GM18498 (cell line): Measurements from ENCODE around the gene MVB12B.

Source experiments
- ATAC-seq: cut with Tn5 transposase; IDR thresholded peaks from one replicate; pipeline ENCODE4 v1.9.1; 2021; ENCODE audit warnings: mild to moderate bottlenecking, moderate library complexity; ENCODE audit not compliant: unreplicated experiment

Gene MVB12B

DNA sequence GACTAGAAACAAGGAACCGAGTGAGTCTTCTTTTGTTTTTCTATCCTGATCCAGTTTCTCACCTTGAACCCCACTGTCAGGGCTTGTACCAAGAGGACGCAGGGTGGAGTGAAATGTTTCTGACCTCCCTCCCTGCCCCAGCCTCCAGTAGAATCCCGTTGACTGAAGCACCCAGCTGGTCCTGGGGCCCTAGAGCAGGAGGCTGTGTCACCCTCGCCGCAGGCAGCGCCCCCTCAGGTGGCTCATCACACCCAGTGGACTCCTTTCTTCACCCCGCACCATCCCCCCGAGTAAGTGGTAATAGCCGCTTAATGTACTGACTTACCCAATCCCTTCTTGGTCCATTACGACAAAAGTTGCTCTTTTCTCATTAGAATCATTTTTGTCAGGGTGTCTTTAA lies 53.8 kb downstream of the MVB12B start:
- no peak for ATAC-seq

DNA sequence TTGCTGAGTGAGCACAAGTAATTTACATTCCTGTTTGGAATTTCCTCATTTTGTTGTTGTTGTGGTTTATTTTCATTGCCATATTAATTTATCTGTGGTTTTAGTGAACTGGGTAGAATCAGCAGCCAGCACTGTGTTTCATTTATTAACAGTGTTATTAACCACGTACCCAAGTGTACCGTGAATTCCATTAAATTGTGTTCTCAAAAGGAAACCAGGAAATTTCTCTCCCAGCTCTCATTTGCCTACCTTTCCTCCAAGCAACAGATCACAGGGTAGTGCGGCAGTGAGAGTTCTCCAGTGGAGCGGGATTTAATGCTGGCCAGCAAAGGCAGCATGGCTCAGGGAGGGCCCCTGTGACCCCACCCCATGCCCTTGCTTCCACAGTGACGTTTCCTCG lies 54.6 kb downstream of the MVB12B start:
- ATAC-seq: no peak

GRCh38 chr9:126383406-126384046 lies 56.9 kb downstream of the MVB12B start:
- no peak for ATAC-seq

- no peak for ATAC-seq
Measured at GRCh38 chr9:126384926-126385325, 58.3 kb downstream of the MVB12B start.

- ATAC-seq: no peak
Measured at GRCh38 chr9:126386088-126386487, 59.5 kb downstream of the MVB12B start.

GRCh38 chr9:126386776-126387175 lies 60.1 kb downstream of the MVB12B start:
- no peak for ATAC-seq

DNA sequence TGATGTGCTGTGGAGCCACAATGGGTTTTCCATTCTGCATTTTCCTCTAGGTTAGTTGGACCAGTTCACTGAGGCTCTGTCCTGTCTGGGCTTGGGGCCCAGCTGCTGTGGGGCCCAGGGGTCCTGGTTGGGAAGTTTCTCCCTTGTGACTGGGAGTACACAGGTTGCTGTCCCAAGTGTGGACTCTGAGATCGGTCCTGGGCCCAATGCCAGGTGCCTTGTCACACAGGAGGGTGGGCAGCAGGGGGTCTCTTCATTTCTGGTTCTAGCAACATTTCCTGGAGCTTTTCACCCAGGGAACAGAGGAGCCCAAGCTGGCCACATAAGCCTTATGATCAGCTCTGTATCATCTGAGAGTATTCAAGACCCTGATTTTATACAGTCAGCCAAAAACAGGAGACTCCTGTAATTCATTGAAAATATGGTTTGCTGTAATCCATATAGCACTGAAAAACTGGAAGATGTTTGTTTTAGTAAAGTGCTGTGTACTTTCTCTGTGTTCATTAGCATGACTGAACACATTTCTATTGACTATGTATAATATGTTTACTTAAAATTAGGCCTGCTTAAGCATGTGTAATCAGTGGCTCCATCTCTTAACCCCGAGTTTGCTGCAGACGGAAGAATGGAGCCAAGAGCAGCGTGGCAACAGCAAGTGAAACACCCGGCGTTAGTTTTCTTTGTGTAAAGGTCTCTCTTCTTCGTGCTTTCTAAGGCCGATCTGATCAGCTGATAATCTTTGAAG lies 62.5 kb downstream of the MVB12B start:
- ATAC-seq: no peak

- ATAC-seq: no peak
Measured at GRCh38 chr9:126389992-126390391, 63.4 kb downstream of the MVB12B start.

GRCh38 chr9:126390923-126391322 lies 64.3 kb downstream of the MVB12B start:
- no peak for ATAC-seq

DNA sequence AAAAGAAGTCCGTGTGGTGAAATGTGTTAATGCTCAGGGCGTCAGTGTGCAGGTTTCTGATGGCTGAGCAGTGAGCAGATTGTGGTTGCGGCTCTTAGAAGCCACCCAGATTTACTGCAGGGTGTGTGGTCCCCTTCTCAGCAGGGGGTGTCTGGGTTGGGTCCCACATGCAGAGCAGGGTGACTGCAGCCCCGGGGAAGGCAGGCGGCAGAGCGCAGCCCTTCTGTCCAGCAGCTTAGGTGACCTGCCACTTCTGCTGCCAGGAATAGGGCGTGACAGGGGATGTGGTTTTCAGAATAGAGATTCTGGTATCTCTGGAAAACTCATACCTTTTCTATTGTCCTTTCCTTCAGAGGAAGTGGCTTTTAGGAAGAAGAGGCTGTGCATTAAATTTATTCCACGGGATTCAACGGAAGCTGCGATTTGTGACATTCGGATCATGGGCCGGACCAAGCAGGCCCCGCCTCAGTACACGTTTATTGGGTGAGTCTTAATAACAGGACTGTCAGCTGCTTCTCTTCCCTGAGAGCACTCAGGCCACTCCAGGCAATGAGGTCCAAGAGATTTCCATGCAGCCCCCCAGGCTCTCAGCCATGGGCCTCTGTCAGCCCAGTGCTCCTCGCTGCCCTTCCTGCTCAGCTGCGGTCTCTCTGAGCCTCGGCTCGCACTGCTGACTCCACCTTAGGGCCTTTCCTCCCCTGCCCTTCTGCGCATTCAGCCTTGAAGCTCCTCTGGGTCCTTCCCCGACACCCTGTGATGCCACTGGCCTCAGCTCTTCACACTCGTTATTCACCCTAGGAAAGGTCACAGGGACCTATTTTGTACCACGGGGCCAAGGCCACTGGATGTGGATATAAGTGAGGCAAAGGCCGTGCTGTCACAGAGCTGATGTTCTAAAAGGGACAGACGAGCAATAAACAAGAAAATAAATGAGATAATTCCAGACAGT lies 65.4 kb downstream of the MVB12B start:
- ATAC-seq: no peak

DNA sequence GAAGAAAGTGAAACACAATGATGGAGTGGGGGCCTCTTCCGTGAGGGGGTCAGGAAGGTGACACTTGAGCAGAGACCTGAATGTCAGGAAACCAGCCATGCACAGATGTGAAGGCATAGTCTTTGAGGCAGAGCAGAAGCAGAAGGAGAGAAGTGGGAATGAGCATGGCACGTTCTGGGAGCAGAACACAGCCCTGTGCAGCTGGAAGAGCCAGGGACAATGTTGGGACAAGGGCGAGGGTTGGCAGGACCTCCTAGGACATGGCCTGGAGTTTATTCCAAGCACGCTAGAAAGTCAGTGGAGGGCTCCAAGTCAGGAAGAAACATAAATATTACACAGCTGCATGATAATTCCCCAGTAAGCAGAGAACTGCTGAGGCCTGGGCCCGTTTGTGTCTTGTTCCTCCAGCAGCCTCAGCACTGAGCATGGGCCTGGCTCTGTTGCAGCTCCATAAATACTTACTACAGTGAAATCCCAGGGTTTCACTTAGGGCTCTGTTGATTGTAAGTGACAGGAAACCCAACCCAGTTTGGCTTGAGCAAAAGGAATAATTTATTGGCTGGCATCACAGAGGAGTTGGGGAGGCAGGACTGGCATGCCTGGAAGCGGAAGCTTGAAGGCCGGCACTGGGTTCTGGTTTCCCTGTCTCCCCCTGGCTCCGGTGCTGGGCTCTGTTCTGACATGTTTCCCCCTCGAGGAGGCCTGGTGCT lies 66.2 kb downstream of the MVB12B start:
- ATAC-seq: no peak

- ATAC-seq: no peak
Measured at GRCh38 chr9:126393876-126394275, 67.2 kb downstream of the MVB12B start.

GRCh38 chr9:126394802-126395201 lies 68.2 kb downstream of the MVB12B start:
- no peak for ATAC-seq

DNA sequence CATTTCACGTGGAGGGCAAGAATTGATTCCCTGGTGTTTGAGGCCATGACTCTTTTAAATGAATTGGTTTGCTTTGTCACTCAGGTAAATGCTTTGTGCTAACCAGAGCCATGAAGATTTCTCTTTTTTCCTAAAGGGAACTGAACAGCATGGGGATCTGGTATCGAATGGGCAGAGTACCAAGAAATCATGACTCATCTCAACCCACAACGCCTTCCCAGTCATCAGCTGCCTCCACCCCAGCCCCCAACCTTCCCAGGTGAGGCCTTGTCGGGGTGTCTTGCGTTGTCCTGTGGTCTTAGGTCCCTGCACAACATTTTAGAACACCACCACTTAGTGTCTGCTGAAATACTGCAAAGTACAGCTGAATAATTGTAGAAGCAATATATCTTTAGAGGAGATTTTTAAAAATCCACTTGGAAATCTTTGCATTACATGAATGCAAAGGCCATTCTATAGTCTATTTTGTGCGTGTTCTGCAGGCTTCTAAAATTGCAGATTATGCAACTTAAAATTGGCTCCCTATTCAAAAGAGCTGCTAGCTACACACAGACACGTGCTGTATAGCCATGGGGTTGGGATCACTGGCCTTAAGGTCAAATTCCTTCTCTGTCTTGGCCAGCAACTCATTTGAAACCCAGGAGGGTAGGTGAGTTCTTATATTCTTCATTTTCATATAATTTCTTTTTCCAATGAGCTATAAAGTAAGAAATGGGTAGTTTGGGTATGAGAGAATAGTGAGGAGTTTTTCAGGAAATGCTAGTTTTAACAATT lies 69.0 kb downstream of the MVB12B start:
- ATAC-seq: no peak

DNA sequence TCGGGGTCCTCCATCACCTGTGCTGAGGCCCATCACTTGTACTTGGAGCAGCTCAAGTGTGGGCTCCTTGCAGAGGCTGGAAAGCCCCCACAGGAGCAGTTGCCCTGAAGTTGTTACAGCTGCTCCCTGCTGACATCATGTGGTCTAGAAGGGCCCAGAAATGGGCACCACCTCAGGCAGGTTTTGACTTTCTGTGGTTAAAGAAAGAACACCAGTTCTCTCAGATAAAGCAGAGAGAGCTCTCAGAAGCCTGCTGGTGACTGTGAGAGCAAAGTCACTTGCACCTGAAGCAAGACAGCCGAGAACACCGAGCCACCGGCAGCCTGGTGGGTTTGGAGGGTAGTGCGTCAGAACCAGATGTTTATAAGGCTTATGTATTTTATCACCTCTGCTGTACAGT lies 70.4 kb downstream of the MVB12B start:
- peak; percentile 90 for ATAC-seq

DNA sequence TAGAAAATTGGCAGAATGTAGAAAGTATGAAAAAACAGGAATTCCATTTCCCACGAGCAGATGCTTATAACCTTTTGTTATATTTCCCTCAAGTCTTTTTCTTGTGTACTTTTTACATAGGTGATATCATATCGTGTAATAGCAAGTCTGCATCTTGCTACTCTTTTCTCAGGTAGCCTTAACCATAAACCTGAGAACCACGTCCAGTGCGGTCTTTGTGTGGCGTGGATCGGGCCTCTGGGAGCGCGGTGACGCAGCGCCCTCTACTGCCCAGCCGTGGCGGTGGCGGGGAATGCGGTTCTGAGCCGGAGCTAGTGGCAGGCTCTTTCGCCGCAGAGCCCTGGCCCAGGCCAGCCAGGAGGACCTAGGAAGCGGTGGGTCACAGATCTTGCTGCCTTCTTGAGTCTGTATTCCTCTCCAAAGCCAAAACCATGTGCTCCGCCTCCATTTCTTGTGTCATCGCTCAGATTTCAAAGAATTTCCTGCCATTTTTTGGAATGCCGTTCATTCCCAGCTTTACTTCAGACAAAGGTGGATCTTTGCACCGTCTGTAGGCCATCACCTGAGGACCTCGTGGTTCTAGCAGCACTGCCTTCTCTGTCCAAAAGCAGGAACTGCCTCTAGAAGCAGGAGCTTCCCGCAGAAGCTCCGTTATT lies 71.9 kb downstream of the MVB12B start:
- peak; percentile 33 for ATAC-seq

DNA sequence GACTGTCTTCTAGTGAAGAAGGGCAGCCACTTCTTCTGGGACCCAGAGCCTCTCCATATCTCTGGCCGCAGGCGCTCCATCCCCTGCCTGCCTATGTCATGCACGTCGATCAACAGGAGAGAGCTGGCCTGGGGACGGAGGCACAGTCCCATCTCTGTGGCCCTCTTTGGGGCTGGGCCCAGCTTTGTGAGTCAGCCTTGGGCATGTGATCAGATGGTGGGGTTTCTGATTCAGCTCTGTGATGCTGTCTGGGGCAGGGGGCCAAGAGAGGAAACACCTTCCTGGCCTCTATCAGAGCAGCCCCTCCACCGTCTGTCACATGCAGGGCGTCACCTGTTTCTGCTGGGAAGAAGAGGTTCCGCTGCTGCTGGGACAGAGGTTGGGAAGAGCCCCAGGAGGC lies 72.6 kb downstream of the MVB12B start:
- no peak for ATAC-seq

GRCh38 chr9:126399789-126400188 lies 73.2 kb downstream of the MVB12B start:
- ATAC-seq: no peak

- ATAC-seq: no peak
Measured at GRCh38 chr9:126400571-126400970, 73.9 kb downstream of the MVB12B start.

GRCh38 chr9:126401107-126401506 lies 74.5 kb downstream of the MVB12B start:
- no peak for ATAC-seq
